Neural progenitor cell (in vitro differentiated cells): ENCODE measurements around the gene PTPRN2.

Experiments
- CTCF ChIP-seq: fragments of 200-600 bp; sonication (generic); IDR thresholded peaks from 2 replicates; pipeline ENCODE4 v1.5.1; 2017; ENCODE audit warnings: antibody characterized with exemption, mild to moderate bottlenecking
- EZH2phosphoT487 ChIP-seq: fragments of 200-600 bp; sonication (generic); IDR thresholded peaks from 2 replicates; pipeline ENCODE4 v1.6.1; 2017; ENCODE audit warnings: antibody characterized with exemption

- no peak for TF ChIP-seq CTCF
- no peak for TF ChIP-seq EZH2phosphoT487
Measured at GRCh38 chr7:158479664-158480025, 108.0 kb downstream of the PTPRN2 start.
